Activated CD8-positive, alpha-beta memory T cell treated with anti-CD3 and anti-CD28 coated beads for 4 hours (primary cell): ENCODE results near the gene POLR1H.
"Not testable (repeated sequence)": the region's sequence is repeated elsewhere in the genome, so short reads cannot be mapped to it uniquely, and the experiment has no call there.

Source experiments
- DNase-seq, 2 donors: peaks; one replicate each; pipeline ENCODE4 v3.0.0-alpha.2; 2020; ENCODE audit warnings: low read depth in 2 of 2

POLR1H gene, protein sequence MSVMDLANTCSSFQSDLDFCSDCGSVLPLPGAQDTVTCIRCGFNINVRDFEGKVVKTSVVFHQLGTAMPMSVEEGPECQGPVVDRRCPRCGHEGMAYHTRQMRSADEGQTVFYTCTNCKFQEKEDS

DNA sequence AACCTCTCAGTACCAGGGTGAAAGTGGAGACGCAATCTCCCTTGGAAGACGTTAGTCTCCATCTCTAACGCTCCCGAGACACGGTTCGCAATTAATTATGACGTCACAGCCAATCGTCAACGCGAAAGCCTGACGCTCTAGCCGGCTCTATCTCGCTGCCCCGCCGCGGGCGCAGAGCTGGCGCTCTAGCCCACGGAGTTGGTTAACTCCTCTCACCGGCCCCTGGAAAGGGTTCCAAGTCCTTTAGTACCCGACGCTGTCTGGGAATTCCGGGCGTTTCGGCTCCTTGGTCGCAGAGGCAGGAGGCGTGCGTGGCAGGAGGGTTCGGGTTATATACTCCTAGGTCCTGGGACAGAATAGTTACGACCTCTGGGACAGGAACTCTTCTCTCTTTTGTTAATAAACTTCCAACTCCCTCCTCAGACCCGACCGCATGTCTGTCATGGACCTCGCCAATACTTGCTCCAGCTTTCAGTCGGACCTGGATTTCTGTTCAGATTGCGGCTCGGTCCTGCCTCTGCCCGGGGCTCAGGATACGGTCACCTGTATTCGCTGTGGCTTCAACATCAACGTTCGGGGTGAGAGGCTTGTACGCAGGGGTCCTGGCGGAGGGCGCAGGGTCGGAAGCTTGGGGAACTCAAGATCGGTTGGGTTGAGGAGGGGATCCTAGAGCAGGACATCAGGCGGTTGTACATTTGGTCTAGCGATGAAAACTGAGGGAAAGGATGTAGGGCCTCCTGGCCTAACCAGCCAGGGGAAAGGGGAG is at the start of gene POLR1H:
POLR1H (plus strand) TSS at position 174 of the 766 bp plus-strand sequence; CDS start at position 434, 260 bp downstream.
- DNase-seq: peak; percentile 70 to 79

DNA sequence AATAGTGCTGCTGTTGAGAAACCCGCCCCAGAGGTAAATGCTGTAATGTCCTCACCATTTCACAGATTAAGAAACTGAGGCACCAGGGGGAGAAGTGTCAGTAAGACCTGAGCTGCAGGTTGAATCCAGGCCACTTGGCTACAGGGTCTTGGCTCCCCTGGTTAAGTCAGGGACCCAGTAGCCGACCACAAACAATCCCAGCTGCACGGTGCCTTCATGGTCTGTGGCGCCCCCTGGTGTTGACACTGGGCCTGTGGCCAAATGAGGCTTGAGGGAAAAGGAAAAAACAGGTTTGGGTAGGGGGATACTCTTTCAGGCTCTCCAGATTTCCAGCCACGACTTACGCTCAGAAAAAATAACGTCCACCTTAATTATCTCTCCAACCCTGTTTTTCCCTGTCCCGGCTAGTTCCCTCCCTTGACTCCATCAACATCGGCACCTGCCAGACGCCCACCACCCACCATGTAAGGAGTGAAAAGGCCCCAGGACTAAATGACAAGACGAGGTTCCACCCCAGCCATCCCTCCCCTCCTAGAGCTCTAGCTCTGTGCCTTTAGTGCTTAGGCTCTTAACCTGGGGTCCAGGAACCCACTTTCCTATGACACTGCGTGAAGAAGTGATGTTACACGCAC is 47.7 kb upstream of the POLR1H start:
- DNase-seq: no peak

DNA sequence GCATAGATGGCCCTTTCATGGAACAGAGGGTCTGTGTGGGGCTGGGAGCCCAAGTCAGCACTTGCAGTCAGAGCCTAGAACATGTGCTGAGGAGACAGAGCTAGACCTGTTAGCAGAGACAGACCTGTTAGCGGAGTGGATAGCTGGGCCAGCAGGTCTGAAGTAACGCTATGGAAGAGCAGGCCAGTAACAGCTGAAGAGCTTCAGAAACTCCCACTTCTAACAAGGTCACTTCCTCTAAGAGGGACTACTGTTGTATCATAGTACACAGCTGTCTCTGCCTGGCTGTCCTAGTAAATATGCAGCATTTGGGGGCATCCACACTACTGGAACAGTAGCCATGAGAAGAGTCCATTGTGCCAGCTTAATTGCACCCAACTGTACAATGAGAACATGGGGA is 41.2 kb upstream of the POLR1H start:
- no peak for DNase-seq

DNA sequence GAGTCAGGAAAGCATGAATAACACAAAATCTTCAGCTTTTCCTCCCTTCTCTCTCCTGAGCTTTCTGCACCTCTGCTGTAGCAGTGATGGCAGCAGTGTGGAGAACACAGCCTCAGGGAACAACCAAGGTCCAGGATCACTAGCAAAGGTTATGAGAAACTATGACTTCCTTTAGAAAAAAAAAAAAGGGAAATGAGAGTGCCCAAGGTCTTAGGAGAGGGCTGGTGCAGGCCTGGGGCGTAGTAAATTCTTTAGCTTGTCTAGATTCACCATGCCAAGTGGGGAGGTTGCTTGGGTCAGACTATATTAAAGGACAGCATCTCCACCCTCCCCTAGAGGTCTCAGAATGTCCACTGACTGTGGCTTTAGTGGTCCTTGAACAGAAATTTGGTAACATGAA is 40.4 kb upstream of the POLR1H start:
- no peak for DNase-seq

DNA sequence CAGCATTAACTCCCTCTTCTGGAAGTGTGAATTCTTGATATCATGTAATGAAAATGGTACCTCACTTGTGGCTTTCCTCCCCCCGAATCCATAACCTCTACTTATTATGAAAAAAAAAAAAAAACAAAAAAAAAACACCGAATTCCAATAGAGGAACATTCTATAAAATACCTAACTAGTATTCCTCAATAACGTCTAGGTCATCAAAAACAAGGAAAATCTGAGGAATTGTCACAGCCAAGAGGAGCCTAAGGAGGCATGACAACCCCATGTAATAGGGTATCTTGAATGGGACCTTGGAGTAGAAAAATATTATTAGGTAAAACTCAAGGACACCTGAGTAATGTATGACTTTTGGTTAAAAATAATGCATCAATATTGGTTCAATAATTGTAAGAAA is 38.9 kb upstream of the POLR1H start:
- DNase-seq: no peak

DNA sequence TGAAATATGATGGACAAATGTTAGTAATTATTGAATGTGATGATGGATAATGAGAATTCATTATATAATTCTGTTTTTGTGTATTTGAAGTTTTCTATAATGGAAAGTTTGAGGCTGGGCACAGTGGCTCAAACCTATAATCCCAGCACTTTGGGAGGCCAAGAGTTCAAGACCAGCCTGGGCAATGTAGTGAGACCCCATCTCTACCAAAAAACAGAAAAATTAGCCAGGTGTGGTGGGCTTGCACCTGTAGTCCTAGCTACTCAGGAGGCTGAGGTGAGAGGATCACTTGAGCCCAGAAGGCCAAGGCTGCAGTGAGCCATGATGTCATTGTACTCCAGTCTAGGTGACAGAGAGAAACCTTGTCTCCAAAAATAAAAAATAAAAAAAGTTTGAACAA is 38.4 kb upstream of the POLR1H start:
- DNase-seq: not testable (repeated sequence)

DNA sequence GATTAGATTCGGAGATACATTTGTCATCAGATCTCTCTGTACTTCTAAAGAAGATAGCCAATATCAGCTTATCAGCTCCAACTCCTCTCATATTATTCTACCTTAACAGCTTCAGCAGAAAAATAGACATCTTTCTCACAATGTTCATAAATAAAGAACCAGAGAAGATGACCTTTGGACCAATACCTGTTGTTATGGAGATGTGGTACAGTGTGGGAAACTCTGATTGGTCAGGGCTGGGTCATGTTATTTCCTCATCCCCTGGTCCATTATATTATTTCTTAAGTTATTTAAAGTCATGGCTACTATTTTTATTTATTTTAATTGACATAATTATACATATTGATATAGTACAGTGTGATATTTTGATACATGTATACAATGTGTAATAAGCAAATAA is 35.9 kb upstream of the POLR1H start:
- no peak for DNase-seq

DNA sequence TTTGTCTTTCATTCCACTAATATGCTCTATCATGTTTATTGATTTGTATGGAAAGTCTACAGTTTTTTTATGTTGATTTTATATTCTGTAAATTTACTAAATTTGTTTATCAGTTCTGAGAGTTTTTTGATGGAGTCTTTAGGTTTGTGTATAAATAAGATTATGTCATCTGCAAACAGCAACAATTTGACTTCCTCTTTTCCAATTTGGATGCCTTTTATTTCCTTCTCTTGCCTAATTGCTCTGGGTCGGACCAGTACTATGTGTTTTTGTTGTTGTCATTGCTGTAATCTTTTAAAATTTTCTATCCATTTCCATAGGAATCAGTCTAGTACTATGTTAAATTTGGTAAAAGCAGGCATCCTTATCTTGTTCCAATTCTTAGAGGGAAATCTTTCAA is 31.5 kb upstream of the POLR1H start:
- no peak for DNase-seq

DNA sequence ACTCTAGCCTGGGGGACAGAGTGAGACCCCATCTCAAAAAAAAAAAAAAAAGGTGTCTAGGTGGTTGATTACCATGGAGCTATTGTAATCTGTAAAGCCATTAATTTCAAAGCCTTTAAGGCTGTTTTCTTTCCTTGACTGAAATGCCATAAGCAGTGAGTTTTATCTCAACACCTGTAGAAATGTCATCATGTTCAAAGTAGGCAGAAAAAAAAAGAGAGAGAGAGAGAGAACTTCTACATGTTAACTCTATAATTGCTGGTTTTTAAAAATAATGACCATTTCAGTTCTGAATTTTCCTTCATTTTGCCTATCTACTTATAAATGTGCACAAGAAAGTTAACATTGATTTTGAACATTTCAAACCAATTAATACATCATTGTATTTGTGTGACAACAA is 29.7 kb upstream of the POLR1H start:
- DNase-seq: no peak

DNA sequence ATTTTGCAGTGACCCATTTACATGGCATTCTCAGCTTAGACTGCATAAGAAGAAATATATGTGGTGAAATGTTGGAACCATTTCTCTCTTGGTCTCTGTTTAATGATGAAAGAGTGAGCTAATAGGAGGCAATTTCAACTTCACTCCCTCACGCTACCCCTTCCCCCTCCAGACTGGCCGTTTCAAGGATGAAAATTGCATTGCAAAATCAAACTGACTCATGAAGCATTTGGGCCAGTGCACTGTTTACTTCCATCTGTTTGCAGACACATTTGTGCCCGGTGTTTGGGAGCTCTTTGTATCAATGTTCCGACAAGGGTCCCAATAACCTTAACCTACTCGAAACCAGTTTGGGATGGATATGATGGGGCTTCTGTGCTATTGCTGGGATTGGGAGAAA is 27.6 kb upstream of the POLR1H start:
- not testable (repeated sequence) for DNase-seq

DNA sequence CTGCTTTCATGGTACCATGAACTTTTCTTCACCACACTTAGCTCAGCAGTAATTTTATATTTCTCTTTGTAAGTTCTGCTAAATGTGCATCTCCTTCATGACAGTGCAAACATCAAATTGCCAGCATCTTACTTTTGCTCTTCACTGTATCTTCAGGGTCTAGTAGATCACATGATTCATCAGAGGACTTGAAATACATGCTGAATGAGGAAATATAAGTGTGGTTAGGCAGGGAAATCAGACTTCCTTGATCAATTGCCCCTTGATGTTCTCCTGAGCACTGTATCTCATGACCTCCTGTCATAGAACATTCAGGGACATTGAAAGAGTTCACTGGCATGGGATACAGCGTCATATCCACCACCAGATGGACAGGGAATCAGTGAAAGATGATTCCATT is 25.3 kb upstream of the POLR1H start:
- no peak for DNase-seq

DNA sequence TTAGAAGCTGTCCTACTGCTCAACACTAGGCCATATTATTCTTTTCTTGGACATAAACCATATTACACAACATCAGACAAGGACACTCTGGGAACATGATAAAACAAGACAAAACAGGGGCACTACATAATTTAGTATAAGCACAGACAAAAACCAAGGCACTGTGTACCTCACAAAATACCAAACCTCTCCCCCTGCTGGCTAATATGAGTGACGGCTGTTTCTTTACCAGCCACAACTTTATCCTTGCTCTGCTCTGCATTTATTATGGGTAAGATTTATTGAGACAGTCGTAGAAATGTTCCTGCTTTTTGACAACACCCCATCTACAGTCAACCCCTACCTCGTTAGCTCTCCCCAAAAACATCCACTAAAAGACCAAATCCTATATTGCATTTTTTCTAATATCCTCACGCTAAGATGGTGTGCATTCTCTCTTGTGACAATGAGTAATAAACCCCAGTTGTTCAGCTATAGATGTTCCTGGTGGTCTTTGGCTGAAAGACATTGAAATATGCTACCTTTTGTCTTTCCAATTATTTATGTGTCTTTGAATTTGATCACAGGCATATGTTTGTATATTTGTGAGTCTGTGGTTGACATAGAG is 23.8 kb upstream of the POLR1H start:
- no peak for DNase-seq

DNA sequence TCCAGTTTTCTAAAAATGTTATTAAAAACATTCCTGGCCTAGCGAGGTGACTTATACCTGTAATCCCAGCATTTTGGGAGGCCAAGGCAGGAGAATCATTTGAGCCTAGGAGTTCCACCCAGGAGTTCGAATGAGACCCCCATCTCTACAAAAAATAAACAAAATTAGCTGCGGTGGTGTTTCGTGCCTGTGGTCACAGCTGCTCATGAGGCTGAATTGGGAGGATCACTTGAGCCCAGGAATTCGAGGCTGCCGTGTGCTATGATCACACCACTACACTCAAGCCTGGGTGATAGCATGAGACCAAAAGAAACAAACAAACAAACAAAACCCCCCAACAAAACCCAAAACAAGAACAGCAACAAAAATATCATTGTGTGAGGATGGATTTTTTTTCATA is 19.8 kb upstream of the POLR1H start:
- DNase-seq: no peak

DNA sequence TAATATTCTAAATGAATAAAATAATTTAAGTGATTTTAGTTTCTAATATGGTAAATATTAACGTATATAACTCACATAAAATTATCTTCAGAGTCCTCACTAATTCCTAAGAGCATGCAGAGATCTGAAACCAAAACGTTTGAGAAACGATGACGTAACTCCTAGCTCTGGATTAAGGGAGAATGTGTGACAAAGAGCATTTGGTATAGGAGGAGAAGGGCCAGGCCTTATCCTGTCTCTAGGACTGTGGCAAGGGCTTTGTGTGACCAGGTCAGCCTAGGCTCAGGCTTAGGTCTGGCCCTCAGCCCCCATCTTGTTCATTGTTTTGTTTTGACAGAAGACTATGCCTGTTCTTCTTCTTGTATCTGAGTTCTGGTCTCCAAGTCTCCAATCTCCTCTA is 19.2 kb upstream of the POLR1H start:
- DNase-seq: no peak

DNA sequence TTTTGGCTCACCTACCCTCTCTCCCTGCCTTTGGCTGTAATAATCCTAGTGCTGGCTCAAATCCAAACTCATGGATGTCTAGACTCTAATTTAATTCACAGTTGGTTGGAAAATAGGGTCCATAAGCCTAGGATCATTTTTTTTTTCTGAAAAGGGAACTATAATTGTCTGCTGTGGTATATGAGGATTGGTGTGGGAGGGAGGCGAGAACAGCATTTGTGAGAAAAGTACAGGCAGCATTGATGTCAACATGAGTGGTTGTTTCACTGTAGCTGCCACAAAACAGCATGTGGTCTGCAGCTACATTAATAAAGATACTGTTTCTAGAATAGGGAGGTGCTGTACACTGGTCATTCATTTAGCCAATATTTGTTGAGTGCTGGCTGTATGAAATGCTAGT is 18.6 kb upstream of the POLR1H start:
- no peak for DNase-seq

DNA sequence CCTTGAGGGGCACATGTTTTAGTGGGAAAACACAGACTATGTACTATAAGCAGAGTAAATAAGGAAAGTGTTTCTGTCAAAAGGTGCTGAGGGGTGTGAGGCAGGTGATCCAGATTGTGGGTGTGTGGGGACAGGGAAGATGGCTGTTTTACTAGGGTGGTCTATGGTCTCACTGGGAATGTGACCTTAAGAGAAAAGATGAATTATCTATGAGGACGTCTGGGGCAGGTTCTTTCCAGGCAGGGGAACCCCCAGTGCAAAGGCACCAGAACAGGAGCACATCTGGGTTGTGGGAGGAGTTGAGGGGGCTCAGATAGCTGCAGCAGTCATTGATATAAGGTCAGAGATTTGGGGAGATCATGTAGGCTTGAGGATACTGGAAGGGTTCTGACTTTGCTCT is 18.2 kb upstream of the POLR1H start:
- DNase-seq: no peak

DNA sequence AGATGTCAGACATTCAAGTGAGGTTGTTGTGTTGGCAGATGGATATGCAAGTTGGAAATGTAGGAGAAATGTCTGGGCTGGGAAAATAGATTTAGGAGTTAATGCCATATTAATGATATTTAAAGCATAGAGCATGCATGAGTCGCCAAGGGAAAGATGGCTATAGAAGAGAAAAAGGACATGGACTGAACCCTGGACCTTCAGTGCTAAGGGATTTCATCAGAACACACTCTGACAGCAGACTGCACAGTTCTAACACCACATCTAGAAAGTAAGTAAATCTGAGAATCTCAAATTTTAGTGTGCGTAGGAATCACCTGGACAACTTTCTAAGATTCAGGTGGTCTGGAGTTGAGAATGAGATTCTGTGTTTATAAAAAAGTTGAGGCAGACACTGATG is 17.3 kb upstream of the POLR1H start:
- no peak for DNase-seq

DNA sequence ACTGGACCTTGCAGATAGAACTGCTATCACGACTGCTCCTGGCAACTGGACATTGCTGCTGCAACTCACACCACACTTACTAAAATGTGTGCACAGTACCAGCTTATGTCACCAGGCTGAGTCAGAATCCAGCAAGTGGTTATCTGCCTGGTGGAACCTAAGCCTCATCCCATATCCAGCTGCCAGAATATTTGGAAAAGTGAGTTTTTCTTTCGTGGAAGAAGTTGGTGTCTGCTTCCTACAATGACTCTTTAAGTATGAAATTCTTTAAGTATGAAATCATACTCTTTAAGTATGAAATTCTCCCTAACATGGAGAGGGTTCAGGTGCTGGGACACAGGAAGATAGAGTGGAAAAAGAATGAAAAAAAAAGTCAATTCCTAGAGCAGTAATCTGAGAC is 16.4 kb upstream of the POLR1H start:
- no peak for DNase-seq

DNA sequence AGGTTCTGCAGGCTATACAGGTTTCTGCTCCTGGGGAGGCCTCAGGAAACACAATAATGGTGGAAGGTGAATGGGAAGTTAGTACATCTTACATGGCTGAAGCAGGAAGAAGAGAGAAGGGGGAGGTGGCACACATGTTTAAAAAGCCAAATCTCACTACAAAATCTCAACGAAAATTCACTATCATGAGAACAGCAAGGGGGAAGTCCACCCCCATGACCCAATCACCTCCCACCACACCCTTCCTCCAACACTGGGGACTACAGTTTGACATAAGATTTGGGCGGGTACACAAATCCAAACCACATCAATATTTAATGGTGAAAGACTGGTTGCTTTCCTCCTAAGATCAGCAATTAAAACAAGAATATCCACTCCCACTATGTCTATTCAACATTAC is 13.8 kb upstream of the POLR1H start:
- DNase-seq: no peak

DNA sequence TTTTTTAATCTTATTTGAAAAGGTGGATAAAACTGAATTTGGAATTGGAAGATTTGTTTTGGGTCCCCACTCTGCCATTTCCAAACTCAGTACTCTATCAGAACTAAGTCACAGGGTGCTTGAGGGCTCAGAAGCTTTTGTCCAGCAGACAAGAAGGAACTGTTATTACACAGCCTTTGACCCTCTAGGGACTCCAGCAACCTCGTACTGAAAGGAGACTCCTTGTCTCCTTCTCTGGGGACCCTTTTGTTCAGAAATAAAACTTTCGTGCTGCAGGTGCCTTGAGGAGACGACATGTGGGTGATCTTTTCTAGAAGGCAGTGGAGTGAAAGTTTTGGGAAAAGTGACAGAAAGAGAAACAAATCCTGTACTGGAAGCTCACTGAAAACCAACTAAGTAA is 7.4 kb upstream of the POLR1H start:
- DNase-seq: no peak

DNA sequence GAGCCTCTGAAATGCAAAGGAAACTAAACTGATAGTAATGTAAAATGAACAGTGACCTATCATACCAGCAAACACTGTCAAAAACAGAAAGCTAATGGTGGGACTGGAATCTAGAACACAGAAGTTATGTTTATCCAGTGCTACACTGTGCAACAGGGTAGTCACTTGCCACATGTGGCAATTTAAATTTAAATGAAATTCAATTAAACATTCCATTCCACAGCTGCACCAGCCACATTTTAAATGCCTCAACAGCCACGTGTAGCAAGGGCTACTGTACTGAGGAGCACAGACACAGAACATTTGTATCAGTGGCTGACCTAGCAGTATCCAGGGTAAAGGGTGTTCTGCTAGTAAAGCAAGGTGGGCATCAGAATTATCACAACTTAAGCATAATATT is 5.6 kb upstream of the POLR1H start:
- no peak for DNase-seq

DNA sequence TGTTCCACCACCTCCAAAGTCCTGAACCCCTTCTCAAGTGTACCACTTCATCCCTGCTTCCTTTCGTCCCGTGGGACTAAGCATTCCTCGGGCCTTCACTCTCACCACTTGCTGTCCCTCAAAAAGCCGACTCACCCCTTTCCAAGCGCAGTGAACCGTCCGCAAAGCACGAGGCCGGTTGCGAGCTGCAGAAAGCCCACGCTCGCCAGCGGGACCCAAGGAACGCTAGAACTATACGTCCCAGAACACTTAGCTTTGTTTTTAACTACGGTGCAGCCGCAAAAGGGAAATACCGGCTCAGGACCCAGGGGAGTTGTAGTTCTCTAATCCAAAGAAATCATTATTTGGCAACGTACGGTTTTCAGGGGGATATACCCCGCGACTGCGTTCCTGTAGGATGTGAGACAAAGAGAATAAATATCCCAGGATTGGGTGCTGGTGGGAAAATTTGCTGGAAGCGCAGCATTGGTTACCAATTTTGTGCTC is 416 bp upstream of the POLR1H start:
- no peak for DNase-seq
